LoVo (cell line): ENCODE measurements around the gene HARS1.
"Not testable (repeated sequence)": the region's sequence is repeated elsewhere in the genome, so short reads cannot be mapped to it uniquely, and the experiment has no call there.

Experiments used
- DNase-seq: peaks from one replicate; pipeline ENCODE4 v3.0.0-alpha.2; 2016; ENCODE audit warnings: low spot score

HARS1 gene

DNA sequence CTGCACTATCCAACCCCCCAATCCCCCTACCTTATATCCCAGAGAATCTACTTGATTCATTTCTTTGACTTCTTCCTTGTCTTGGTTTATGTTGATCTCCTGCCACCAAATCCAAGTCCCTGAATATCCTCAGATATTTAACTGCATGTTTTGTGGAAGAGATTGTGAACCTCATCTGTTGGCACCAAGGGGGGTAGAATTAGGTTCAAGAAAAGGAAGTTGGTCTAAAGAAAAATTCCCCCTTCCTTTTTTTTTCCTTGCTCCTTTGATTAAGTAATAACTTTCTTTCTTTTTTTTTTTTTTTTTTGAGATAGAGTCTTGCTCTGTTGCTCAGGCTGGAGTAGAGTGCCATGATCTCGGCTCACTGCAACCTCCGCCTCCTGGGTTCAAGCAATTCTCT, 57.7 kb downstream of the HARS1 start:
- no peak for DNase-seq

DNA sequence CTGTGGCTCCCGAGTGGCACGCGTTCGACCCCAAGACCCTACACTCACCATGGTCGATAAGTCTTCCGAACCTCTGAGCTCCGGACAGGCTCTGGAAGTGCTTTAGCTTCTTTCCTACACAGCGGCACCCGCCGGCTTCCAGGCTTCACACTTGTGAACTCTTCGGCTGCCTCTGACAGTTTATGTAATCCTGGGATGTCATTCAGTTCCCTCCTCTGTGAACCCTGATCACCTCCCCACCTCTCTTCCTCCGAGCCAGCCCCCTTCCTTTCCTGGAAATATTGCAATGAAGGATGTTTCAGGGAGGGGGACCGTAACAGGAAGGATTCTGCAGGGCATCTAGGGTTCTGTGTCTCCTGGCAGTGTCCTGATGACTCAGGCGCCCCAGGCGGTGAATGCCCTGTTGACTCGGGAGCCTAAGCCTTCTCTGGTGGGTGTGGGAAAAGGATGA, 58.1 kb downstream of the HARS1 start, which contains the start of gene CD14:
TSS of gene CD14 (minus strand) at position 155 of the 451 bp plus-strand sequence. CDS start at position 51, 104 bp downstream.
- no peak for DNase-seq

DNA sequence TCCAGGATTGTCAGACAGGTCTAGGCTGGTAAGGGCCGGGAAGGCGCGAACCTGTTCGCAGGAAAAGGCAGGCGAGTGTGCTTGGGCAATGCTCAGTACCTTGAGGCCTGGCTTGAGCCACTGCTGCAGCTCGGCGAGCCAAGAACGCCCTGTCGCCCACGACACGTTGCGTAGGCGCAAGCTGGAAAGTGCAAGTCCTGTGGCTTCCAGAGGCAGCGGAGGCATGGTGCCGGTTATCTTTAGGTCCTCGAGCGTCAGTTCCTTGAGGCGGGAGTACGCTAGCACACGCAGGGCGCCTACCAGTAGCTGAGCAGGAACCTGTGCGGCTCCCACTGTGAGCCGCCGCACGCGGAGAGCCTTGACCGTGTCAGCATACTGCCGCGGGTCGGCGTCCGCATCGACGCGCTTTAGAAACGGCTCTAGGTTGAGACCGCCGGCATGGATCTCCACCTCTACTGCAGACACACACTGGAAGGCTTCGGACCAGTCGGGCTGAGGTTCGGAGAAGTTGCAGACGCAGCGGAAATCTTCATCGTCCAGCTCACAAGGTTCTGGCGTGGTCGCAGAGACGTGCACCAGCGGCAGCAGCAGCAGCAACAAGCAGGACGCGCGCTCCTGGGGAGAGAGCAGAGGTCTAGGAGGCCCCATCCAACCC, 58.7 kb downstream of the HARS1 start:
- DNase-seq, result no peak

DNA sequence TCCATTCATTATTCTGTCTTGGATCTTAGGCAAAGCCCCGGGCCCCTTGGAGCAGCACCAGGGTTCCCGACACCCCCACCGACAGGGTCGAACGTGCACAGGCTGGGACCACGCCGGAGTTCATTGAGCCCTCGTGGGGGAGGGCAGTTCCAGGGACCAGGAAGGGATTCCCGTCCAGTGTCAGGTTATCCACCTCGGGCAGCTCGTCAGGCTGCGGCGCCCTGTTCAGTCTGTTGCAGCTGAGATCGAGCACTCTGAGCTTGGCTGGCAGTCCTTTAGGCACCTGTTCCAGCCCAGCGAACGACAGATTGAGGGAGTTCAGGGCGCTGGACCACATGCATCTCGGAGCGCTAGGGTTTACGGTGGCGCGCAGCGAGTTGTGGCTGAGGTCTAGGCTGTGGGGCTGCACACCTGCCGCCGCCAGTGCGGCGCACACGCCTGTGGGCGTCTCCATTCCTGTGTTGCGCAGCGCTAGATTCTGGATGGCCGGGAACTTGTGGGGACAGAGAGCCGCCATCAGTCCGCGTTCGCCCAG, 59.3 kb downstream of the HARS1 start:
- no peak for DNase-seq

DNA sequence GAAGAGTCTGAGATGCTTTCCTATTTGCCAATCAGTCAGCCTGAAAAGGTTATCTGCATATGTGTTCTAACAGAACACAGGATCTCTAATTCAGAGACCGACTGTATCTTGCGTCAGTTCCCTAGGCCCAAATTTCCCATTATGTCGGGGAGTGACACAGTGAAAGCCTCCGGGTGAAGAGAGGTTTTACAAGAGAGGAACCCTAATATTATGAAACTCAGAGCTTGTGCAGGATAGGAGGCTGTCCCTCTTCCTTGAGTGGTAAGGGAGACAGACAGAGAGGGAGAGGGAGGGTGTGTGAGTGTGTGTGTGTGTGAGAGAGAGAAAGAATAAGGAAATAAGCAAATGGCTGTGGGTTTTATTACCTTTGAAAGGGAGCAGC, 60.1 kb downstream of the HARS1 start:
- no peak for DNase-seq

DNA sequence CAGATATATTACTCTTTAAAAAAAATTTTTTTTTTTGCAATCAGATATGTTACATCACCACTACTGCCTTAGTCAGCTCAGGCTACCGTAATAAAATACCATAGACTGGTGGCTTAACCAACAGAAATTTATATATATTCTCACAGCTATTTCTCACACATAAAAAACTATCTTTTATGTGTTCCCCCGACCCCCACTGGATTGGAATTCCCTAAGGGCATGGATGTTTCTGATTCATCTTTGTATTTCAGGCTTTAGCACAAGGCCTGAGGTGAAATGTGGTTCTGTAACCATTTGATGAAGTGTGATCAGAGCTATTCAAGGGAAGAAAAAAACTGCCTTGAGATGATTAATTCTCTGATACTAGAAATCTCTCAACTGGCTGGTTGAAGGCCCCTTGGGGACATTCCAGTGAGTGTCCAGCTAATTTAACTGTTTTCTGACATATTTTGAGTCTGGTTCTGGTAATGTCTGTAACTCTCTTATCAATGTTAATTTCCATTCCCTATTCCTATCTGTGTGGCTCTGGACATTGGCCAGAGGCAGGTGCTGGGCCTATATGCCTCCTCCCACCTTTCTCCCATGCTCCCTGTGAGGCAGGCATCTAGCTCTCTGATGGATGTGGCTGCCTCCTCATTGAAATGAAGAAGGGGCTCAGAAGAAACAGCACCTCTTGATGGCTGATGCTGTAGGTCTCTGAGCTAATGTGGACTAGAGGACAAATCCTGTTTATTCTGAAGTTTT, 60.7 kb downstream of the HARS1 start:
- no peak for DNase-seq

DNA sequence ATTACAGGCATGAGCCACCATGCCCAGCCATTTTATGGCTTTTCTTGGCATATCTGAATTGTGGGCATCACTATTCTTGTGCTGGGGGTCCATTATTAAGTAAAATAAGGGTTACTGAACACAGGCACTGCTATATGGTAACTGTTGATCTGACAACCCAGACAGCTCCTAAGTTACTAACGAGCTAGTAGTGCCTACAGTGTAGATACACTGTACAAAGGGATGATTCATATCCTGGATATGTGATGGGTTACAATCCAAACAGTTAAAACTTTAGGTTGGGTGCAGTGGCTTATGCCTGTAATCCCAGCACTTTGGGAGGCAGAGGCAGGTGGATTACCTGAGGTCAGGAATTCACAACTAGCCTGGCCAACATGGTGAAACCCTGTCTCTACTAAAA, 62.5 kb downstream of the HARS1 start:
- no peak for DNase-seq

DNA sequence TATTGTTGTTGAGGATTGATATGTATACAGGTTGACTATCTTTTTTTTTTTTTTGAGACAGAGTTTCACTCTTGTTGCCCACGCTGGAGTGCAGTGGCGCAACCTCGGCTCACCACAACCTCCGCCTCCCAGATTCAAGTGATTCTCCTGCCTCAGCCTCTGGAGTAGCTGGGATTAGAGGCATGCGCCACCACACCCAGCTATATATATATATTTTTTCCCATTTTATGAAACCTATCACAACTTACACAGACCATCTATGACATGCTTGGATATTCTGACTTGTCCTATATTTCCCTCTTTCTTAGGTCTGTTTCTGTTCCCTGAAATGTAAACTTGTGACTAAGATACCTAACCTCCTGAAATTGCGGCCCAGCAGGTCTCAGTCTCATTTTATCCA, 63.2 kb downstream of the HARS1 start:
- no peak for DNase-seq

DNA sequence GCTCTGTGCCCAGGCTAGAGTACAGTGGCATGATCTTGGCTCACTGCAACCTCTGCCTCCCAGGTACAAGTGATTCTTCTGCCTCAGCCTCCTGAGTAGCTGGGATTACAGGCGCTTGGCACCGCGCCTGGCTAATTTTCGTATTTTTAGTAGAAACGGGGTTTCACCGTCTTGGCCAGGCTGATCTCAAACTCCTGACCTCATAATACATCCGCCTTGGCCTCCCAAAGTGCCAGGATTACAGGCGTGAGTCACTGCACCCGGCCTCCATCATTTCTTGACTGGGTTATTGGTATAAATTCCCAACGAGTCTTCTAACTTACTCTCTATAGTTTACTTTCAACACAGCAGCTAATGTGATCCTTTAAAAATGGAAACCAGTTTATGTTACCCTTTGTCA, 66.3 kb downstream of the HARS1 start:
- not testable (repeated sequence) for DNase-seq
